HUES64 (cell line): ENCODE data around the gene FEM1B.

ENCODE experiments used
- H3K27ac ChIP-seq: 2 replicates; pipeline ENCODE4 v1.7.0; 2013; ENCODE audit warnings: low read depth, low read length, inconsistent platforms
- H3K27me3 ChIP-seq: 2 replicates; pipeline ENCODE4 v1.6.1; 2013; ENCODE audit warnings: mild to moderate bottlenecking, low read length; ENCODE audit not compliant: insufficient read depth
- H3K36me3 ChIP-seq: 2 replicates; pipeline ENCODE4 v1.6.1; 2013; ENCODE audit warnings: mild to moderate bottlenecking, low read length; ENCODE audit not compliant: insufficient read depth
- H3K4me1 ChIP-seq: 2 replicates; pipeline ENCODE4 v1.6.1; 2013; ENCODE audit warnings: mild to moderate bottlenecking, low read length, moderate library complexity; ENCODE audit not compliant: insufficient read depth
- H3K4me3 ChIP-seq: 2 replicates; pipeline ENCODE4 v1.5.1; 2013; ENCODE audit warnings: mild to moderate bottlenecking, low read length, moderate library complexity
- H3K9ac ChIP-seq: 2 replicates; pipeline ENCODE4 v1.6.1; 2013; ENCODE audit warnings: mild to moderate bottlenecking, low read depth, low read length
- H3K9me3 ChIP-seq: 2 replicates; pipeline ENCODE4 v1.6.1; 2013; ENCODE audit warnings: low read depth, low read length; ENCODE audit not compliant: insufficient read depth
- WGBS: fragments of 150-250, 120-280 bp; methylation state at CpG from one replicate; pipeline ENCODE4 v1.1.7; 2013; ENCODE audit warnings: missing lambda C conversion rate; 5-methylcytosine and 5-hydroxymethylcytosine counted together

FEM1B gene

DNA sequence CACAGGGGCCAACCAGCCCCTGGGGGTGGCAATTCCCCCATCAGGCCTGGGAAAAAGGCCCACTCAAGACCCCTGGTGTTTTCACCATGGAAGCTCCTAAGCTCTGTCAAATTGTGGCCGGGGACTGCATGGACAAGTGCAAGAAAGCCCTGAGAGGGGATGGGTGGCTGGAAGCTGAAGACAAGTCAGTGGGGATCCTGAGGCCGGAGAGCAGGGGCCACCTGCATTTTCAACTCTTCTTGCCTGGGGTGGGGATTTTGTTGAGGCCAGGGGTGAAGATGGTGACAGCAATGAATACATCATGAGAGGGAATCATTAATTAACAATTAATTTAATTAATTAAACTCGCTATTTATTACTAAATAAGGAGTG lies 33.9 kb downstream of the FEM1B start:
- Histone ChIP-seq H3K4me3 (no peak overlapping the region), H3K27ac (no peak overlapping the region), H3K4me1 (peaks cover 13% of the 10 kb centered on the region), H3K27me3 (no peaks in the 10 kb centered on the region), H3K9me3 (no peaks in the 10 kb centered on the region), H3K9ac (no peak overlapping the region; the same call in 1 of the 2 replicates), H3K36me3 (no peaks in the 10 kb centered on the region)
- WGBS, result 94% methylated on average over 3 of the region's 3 CpGs

DNA sequence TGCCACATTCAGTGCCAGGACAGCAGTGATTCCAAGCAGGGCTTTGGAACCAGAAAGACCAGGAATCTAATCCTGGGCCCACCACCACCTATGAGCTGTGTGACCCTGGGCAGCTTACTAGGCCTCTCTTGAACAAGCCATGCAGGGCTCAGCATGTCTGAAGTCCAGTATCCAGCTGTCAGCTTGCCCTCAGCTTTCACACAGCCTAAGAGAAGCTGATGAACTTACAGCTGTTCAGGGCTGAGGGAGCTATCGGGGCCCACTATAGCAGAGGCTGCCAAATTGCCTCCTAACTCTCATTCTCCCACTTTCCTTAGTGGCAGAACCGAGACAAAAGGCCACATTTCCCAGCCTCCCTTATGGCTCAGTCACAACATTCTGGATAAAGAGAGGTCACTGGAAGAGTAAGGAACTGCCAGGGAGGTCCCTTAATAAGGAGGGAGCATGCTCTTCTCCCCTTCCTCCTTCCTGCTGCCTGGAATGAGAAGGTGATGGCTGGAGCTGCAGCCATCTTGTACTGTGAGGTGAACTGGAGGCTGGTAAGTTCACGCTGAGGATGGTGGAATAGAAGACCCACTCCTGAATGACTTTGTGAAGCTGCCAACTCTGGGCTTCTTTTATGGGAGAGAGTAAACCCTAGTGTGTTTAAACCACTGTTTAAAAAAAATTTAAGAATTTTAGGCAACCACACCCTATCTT lies 34.5 kb downstream of the FEM1B start:
- no peaks in the 10 kb centered on the region for H3K36me3 ChIP-seq
- H3K27me3 ChIP-seq, result no peaks in the 10 kb centered on the region
- no peaks in the 10 kb centered on the region for H3K9me3 ChIP-seq
- peaks cover 10% of the 10 kb centered on the region for H3K4me1 ChIP-seq
- H3K27ac ChIP-seq, result no peak overlapping the region
- no peak overlapping the region for H3K4me3 ChIP-seq
- 97% methylated on average over 3 of the region's 3 CpGs for WGBS
- H3K9ac ChIP-seq, result no peak overlapping the region

DNA sequence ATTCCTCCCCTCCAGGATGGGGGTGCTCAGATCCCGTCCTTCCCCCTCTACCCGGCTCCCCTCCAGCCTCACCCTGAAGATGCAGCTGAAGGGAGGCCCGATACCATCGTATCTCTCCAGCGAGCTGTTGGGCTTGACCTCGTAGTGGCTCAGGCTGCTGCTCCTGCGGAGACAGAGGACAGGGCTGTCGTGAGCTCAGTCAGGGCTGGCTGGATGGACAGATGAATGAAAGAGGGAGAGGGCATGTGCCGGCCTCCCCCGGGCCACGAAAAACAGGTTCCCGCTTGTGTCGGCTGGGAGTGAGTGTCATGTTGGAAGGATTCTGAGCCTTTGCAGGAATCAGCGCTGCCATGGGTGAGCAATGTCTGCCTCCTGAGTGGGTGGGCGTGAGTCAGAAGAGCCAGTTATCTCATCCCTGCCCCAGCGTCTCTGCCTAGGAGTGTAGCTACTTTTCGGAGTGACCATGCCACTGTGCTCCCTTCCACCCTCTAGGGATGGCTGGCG lies 35.2 kb downstream of the FEM1B start:
- Histone ChIP-seq H3K27me3 (no peaks in the 10 kb centered on the region), H3K4me1 (peaks cover 7% of the 10 kb centered on the region), H3K9me3 (no peaks in the 10 kb centered on the region), H3K36me3 (no peaks in the 10 kb centered on the region), H3K9ac (no peak overlapping the region), H3K4me3 (no peak overlapping the region), H3K27ac (no peak overlapping the region)
- 85% methylated on average over 18 of the region's 18 CpGs for WGBS

DNA sequence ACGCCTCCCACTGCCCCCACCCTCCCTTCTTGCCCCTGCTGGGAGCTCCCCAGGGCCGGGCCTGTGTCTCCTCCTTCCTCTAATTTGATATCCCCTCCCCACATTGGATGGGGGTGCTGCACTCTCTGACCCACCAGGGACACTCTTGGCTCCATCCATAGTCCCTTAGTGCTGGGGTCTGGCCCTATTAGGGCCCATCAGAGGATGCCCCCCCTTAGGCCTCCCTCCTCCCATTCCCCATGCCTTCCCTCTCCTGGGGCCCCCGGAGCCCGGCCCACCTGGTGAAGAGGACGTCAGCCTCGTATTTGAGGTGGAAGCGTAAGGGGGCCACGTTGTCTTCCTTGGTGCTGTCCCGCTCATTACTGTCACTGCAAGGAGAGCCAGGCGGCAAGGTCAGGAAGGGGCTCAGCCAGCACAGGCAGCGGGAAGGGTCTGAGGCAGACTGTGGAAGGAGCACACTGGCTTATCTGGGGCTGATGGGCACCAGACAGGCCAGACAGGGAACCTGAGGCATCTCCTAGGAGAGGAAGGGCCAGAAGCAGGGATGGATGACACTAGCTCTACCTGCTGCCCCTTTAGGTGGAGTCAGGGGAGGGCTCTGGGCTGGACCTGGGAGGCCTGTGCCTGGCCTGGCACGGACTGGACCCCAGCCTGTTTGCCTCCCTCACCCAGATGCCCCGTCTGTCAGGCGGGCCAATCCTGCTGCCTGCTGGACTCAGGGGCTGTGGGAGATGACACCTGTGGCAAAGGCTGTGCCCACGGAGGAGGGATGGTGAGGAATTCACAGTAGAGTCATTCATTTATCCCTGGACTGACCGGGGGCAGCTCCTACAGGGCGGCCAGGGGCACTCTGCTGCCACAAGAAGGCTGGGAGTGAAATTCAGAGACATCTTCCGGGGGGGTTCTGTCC lies 36.2 kb downstream of the FEM1B start:
- Histone ChIP-seq H3K36me3 (no peaks in the 10 kb centered on the region), H3K27ac (no peak overlapping the region)
- WGBS, result 83% methylated on average over 18 of the region's 18 CpGs

DNA sequence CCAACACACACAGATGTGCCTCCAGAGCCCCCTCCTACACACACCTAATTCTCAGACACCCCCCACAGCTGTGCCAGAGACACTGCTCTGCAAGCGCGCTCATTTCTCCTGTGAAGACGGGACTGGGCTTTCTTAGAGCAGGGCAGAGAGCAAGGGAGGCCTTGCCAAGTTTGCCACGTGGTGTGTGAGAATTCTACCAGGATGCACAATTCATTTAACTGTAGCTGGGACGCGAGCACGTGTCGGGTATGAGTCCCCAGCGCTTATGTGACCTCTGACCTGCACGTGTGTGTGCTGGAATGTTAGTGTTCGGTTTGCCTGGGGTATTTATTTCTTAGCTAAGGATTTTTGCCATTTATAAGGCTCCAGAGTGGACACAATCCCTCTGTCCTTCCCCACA lies 37.0 kb downstream of the FEM1B start:
- H3K4me3 ChIP-seq, result no peak overlapping the region
- peaks cover 7% of the 10 kb centered on the region for H3K4me1 ChIP-seq
- H3K36me3 ChIP-seq, result no peaks in the 10 kb centered on the region
- 89% methylated on average over 11 of the region's 11 CpGs for WGBS
- no peak overlapping the region for H3K9ac ChIP-seq
- H3K9me3 ChIP-seq, result no peaks in the 10 kb centered on the region
- H3K27ac ChIP-seq, result no peak overlapping the region
- H3K27me3 ChIP-seq, result no peaks in the 10 kb centered on the region

More for the DNA sequence above, 36.2 kb downstream of the FEM1B start:
- H3K27me3 ChIP-seq, result no peaks in the 10 kb centered on the region
- H3K4me3 ChIP-seq, result no peak overlapping the region
- H3K9ac ChIP-seq, result no peak overlapping the region
- H3K9me3 ChIP-seq, result no peaks in the 10 kb centered on the region
- peaks cover 7% of the 10 kb centered on the region for H3K4me1 ChIP-seq

DNA sequence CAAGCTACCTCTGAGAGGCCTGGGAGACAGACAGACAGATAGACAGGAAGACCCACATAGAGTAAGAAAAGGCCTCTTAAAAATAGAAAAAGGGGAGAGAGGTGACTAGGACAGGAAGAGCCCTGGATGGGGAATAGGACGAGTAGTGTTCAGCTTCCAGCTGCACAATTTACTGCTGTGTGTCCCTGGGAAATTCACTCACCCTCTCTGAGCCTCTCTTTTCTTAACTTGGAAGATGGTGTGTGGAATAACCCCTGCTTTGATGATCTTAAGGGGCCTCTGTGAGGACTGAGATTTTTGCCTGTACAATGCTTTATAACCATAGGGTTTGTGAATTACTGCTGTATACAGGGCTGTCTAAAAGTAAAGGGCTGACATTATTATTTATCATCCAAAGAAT lies 37.5 kb downstream of the FEM1B start:
- WGBS, result 86% methylated on average over 1 of the region's 1 CpG
- no peak overlapping the region for H3K27ac ChIP-seq
- H3K36me3 ChIP-seq, result no peaks in the 10 kb centered on the region
- H3K27me3 ChIP-seq, result no peaks in the 10 kb centered on the region
- no peaks in the 10 kb centered on the region for H3K9me3 ChIP-seq
- peaks cover 7% of the 10 kb centered on the region for H3K4me1 ChIP-seq
- H3K9ac ChIP-seq, result no peak overlapping the region
- H3K4me3 ChIP-seq, result no peak overlapping the region

DNA sequence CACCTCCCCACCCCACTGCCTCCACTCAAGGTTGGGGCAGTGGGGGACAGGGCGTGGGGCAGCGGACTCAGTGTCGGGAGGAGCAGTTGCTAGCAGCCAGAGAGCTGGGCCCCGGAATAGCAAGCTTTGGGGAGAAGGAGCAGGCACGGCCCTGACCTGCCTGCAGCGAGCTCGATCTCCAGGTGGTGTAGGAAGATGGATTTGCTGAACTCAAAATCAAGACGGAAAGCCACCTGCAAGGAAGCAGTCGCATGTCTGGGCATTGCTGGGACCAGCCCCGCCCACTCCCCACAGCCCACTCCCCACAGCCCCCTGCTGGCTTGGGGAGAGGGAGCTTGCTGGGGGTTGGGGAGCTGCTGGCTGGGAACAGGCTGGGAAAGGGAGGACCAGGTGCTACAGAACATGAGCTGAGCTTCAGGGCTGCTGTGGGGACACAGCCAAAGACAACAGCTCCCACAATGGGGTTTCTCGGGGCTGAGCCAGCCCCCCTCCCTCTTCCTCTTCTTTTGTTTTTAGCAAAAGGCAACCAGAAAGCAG lies 38.0 kb downstream of the FEM1B start:
- Histone ChIP-seq H3K9ac (no peak overlapping the region), H3K27ac (peak overlapping the region; percentile 52; the same call in 1 of the 2 replicates), H3K4me3 (no peak overlapping the region), H3K4me1 (peaks cover 7% of the 10 kb centered on the region), H3K36me3 (no peaks in the 10 kb centered on the region), H3K27me3 (no peaks in the 10 kb centered on the region), H3K9me3 (no peaks in the 10 kb centered on the region)
- 48% methylated on average over 9 of the region's 11 CpGs for WGBS

DNA sequence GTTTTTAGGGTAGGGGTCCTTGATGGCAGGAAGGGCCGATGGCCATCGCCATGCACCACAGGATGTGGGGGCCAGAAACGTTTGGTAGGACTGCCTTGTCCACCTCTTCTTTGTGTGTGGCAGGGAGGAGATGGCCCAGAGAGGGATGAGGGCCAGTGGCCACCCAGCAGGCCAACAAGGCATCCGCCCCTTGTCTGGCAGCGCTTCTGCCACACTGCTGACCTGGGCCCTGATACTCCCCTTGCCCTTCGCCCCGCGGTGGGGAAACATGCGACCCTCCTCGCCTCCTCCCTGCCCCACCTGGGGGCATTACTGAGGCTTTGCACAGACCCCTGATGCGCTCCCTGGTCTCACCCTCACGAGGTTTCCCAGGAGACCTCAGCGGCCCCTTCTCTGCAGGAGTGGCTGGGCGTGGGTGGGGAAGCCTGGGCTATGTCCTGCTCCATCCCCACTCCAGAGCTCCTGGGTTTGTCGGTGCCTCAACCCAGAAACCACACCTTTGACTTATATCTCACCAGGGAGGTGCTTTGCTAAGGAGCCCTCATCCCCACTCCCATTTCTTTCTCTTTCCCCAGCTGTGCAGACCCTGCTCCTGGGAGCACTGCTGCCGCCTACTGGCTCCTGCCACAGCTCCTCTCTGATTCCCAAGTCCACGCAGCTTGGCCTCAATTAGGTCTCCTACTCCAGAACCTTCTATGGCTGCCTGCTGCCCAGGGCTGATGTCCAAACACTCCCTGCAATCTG lies 38.7 kb downstream of the FEM1B start:
- no peak overlapping the region for H3K4me3 ChIP-seq
- H3K27ac ChIP-seq, result peak overlapping the region; percentile 52; the same call in 1 of the 2 replicates
- WGBS, result 51% methylated on average over 17 of the region's 17 CpGs
- H3K9me3 ChIP-seq, result no peaks in the 10 kb centered on the region
- peaks cover 7% of the 10 kb centered on the region for H3K4me1 ChIP-seq
- H3K36me3 ChIP-seq, result no peaks in the 10 kb centered on the region
- no peak overlapping the region for H3K9ac ChIP-seq
- H3K27me3 ChIP-seq, result no peaks in the 10 kb centered on the region

DNA sequence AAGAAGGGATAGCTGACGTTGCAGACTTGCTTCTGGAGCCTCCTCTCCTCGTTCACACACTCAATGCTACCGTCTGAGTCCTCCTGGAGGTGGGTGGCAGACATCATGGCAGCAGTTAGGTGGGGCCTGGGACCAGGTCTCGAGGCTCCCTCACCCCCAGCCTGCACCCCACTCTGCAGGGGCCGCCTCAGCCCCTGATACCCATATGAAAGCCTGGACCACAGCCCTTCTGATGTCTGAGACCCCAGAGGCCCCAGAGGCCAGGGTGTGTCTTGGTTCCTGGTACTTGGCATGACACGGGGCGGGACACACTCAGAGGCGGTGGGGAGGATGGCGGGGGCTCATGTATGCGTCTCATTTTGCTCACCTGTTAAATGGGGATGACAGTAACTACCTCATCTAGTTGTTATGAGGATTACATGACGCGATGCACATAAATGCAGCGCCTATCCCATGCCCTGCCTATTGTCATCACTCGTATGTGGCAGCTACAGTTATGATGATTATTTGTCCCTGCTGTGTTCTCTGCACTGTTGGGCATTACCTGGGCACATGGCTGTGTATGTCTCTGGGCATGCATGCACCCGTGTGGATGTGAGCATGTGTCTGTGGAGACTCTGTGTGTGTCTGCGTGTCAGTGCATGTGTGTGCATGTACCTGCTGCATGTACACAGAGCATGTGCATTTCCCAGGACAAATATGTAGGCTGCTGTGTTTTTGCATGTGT lies 39.9 kb downstream of the FEM1B start:
- Histone ChIP-seq H3K4me1 (peaks cover 7% of the 10 kb centered on the region), H3K27me3 (no peaks in the 10 kb centered on the region), H3K27ac (no peak overlapping the region), H3K36me3 (no peaks in the 10 kb centered on the region), H3K4me3 (no peak overlapping the region), H3K9ac (no peak overlapping the region), H3K9me3 (no peaks in the 10 kb centered on the region)
- WGBS, result 90% methylated on average over 16 of the region's 16 CpGs

DNA sequence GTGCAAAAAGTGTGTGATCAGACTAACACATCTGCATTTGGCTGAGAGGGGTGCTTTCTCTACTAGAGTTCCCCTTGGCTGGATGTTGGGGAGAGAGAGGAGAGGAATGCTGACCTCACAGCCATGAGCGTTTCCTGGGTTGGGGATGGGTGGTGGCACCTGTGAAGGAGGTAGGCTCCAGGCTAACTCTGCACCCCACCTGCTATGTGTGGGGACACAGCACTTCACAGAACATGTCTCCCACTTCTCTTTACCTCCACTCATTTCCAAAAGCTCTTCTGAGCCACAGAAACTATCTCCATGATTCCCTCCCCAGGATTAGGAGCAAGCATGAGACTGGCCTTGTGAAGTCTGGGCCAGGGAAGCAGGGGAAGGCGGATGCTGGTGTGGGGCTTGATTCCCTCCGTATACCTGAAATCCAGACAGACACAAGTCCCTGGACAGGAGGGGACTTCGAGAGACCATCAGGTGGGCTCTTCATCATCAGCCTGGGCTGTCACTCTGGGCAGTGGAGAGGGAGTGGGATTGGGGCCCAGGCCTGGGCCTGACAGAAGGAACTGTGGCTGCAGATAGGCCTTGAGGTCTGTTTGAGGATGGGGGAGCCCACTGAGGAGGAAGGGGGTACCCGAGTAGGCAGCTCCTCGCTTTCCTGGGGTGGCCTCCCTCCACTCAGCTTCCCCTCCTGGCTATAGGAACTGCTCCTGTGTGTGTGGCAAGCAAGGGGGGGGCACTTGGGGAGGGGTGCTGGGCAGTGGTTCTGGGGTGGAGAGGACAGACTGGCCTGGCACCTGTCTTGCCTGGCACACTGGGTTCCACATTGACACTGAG lies 40.7 kb downstream of the FEM1B start:
- Histone ChIP-seq H3K4me3 (no peak overlapping the region), H3K36me3 (no peaks in the 10 kb centered on the region), H3K4me1 (peaks cover 7% of the 10 kb centered on the region), H3K27me3 (no peaks in the 10 kb centered on the region), H3K9me3 (no peaks in the 10 kb centered on the region), H3K27ac (no peak overlapping the region), H3K9ac (no peak overlapping the region)
- 94% methylated on average over 6 of the region's 6 CpGs for WGBS
